MM.1S (cell line): ENCODE data around the gene DIRAS2.

ENCODE experiments used
- EZH2phosphoT487 ChIP-seq: fragments of 300-600 bp; sonication (generic); IDR thresholded peaks from 2 replicates; pipeline ENCODE4 v1.6.1; 2018; ENCODE audit warnings: antibody characterized with exemption, low read length
- TF ChIP-seq, protein P1 (sequence below): fragments of 300-600 bp; sonication (generic); IDR thresholded peaks from 2 replicates; pipeline ENCODE4 v1.5.1; 2016; ENCODE audit warnings: antibody characterized with exemption, low read length, mixed read lengths

GRCh38 chr9:90640361-90640760, 2.3 kb downstream of the DIRAS2 start:
- TF ChIP-seq, protein P1, sequence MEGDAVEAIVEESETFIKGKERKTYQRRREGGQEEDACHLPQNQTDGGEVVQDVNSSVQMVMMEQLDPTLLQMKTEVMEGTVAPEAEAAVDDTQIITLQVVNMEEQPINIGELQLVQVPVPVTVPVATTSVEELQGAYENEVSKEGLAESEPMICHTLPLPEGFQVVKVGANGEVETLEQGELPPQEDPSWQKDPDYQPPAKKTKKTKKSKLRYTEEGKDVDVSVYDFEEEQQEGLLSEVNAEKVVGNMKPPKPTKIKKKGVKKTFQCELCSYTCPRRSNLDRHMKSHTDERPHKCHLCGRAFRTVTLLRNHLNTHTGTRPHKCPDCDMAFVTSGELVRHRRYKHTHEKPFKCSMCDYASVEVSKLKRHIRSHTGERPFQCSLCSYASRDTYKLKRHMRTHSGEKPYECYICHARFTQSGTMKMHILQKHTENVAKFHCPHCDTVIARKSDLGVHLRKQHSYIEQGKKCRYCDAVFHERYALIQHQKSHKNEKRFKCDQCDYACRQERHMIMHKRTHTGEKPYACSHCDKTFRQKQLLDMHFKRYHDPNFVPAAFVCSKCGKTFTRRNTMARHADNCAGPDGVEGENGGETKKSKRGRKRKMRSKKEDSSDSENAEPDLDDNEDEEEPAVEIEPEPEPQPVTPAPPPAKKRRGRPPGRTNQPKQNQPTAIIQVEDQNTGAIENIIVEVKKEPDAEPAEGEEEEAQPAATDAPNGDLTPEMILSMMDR = no peak
- no peak for TF ChIP-seq EZH2phosphoT487
